ENCODE data around the gene CYP1A2.

GRCh38 chr15:74725225-74725774 lies 23.3 kb upstream of the CYP1A2 start, which contains the start of gene CYP1A1:
- no peak for TF ChIP-seq CTCF (IDR thresholded peaks at IDR 0.05)
- TF ChIP-seq ZFX (IDR thresholded peaks at IDR 0.05; ENCODE audit: borderline replicate concordance), result no peak
